ENCODE results near the gene MOGAT3. TPM values are rescaled to one million over a fixed set of nuclear protein-coding genes. Genes with fewer than 3 reads are reported as not detected.

The MOGAT3 gene
- total and polyA plus RNA-seq, 4 donors = not detected

- Histone ChIP-seq H3K9me3 (ENCODE audit: control insufficient read depth in 4 of 4, insufficient read depth in 3 of 4, low read length in 3 of 4) (no peaks in the 10 kb centered on the region), H3K4me1 (ENCODE audit: control insufficient read depth in 5 of 5, insufficient read depth in 5 of 5, low read length in 5 of 5) (no peaks in the 10 kb centered on the region), H3K27me3 (ENCODE audit: control insufficient read depth in 3 of 3, insufficient read depth in 3 of 3, low read length in 2 of 3) (peaks cover 0 to 13% (median 7%) of the 10 kb centered on the region in 3 donors), H3K4me3 (no peak overlapping the region), H3K36me3 (ENCODE audit: control insufficient read depth in 4 of 4, insufficient read depth in 4 of 4, low read length in 4 of 4) (no peaks in the 10 kb centered on the region), H3K27ac (ENCODE audit: low read depth in 1 of 2, low read length in 1 of 2) (no peak overlapping the region), H3K9ac (ENCODE audit: insufficient read depth in 1 of 2, low read length in 2 of 2) (no peak overlapping the region)
- ATAC-seq (ENCODE audit: insufficient read depth, low FRiP score) = no peak
- WGBS, 2 donors = 69 to 80% methylated on average over 6 of the region's 6 CpGs
- DNase-seq = no peak
- TF ChIP-seq, protein P1, sequence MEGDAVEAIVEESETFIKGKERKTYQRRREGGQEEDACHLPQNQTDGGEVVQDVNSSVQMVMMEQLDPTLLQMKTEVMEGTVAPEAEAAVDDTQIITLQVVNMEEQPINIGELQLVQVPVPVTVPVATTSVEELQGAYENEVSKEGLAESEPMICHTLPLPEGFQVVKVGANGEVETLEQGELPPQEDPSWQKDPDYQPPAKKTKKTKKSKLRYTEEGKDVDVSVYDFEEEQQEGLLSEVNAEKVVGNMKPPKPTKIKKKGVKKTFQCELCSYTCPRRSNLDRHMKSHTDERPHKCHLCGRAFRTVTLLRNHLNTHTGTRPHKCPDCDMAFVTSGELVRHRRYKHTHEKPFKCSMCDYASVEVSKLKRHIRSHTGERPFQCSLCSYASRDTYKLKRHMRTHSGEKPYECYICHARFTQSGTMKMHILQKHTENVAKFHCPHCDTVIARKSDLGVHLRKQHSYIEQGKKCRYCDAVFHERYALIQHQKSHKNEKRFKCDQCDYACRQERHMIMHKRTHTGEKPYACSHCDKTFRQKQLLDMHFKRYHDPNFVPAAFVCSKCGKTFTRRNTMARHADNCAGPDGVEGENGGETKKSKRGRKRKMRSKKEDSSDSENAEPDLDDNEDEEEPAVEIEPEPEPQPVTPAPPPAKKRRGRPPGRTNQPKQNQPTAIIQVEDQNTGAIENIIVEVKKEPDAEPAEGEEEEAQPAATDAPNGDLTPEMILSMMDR (IDR thresholded peaks at IDR 0.05; ENCODE audit: control extremely low read depth, extremely low read depth) = no peak
These were observed 14.6 kb downstream of the MOGAT3 start for GRCh38 chr7:101186194-101186593.

DNA sequence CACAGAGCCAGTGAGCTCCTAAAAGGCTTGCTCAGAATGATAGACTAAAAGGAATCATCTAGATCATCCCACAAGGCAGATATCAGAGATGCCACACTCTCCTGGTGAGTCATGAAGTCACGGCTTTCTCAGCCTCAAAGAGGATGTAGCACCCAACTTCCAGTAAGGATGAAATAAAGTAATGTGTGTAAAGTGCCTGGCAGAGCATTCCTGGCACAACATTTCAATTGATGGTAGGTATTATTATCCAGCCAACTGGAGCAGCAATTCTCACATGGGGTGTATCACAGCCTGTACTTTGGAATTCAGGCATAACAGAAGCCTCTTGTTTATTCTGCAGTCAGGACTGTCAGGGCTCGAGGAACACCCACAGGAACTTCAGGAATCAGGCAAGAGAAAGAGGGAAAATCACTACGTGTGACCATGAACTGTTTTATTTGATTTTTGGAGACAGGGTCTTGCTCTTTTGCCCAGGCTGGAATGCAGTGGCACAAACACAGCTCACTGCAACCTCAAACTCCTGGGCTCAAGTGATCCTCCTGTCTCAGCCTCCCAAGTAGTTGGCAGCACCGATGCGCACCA is 15.5 kb downstream of the MOGAT3 start:
- 56 to 61% methylated on average over 5 of the region's 5 CpGs for WGBS, 2 donors
- Histone ChIP-seq H3K27me3 (ENCODE audit: control insufficient read depth in 3 of 3, insufficient read depth in 3 of 3, low read length in 2 of 3) (peaks cover 0 to 20% (median 14%) of the 10 kb centered on the region in 3 donors), H3K27ac (ENCODE audit: low read depth in 1 of 2, low read length in 1 of 2) (no peak overlapping the region), H3K36me3 (ENCODE audit: control insufficient read depth in 4 of 4, insufficient read depth in 4 of 4, low read length in 4 of 4) (no peaks in the 10 kb centered on the region), H3K9me3 (ENCODE audit: control insufficient read depth in 4 of 4, insufficient read depth in 3 of 4, low read length in 3 of 4) (no peaks in the 10 kb centered on the region), H3K4me1 (ENCODE audit: control insufficient read depth in 5 of 5, insufficient read depth in 5 of 5, low read length in 5 of 5) (no peaks in the 10 kb centered on the region), H3K4me3 (no peak overlapping the region), H3K9ac (ENCODE audit: insufficient read depth in 1 of 2, low read length in 2 of 2) (no peak overlapping the region)
- TF ChIP-seq, protein P1 (IDR thresholded peaks at IDR 0.05; ENCODE audit: control extremely low read depth, extremely low read depth) = no peak
- DNase-seq = no peak
- no peak for ATAC-seq (ENCODE audit: insufficient read depth, low FRiP score)

- no peak for ATAC-seq (ENCODE audit: insufficient read depth, low FRiP score)
- Histone ChIP-seq H3K4me1 (ENCODE audit: control insufficient read depth in 5 of 5, insufficient read depth in 5 of 5, low read length in 5 of 5) (peaks cover 0 to 5% (median 0%) of the 10 kb centered on the region in 5 donors), H3K9me3 (ENCODE audit: control insufficient read depth in 4 of 4, insufficient read depth in 3 of 4, low read length in 3 of 4) (no peaks in the 10 kb centered on the region), H3K27ac (ENCODE audit: low read depth in 1 of 2, low read length in 1 of 2) (no peak within 1 kb of the TSS), H3K27me3 (ENCODE audit: control insufficient read depth in 3 of 3, insufficient read depth in 3 of 3, low read length in 2 of 3) (peaks cover 9 to 57% (median 52%) of the 10 kb centered on the region in 3 donors), H3K36me3 (ENCODE audit: control insufficient read depth in 4 of 4, insufficient read depth in 4 of 4, low read length in 4 of 4) (no peaks in the 10 kb centered on the region), H3K4me3 (no peak within 1 kb of the TSS), H3K9ac (ENCODE audit: insufficient read depth in 1 of 2, low read length in 2 of 2) (no peak within 1 kb of the TSS)
- TF ChIP-seq, protein P1 (IDR thresholded peaks at IDR 0.05; ENCODE audit: control extremely low read depth, extremely low read depth) = no peak
- no peak for DNase-seq
- WGBS, 2 donors = 3 to 5% methylated on average over 56 of the region's 56 CpGs
These were observed 20.6 kb downstream of the MOGAT3 start, which contains the start of gene NAT16 for GRCh38 chr7:101180130-101180755. NAT16 (minus strand) TSS chr7:101180293; CDS start chr7:101174807, 5,486 bp downstream.

Data from lung (tissue), 12 donors.